Upper lobe of right lung (tissue), 1 donor: ENCODE data around the gene ZFP91. TPM values are rescaled to one million over a fixed set of nuclear protein-coding genes. Genes with fewer than 3 reads are reported as not detected.

ENCODE experiments used
- ATAC-seq: fragments of 200-7000 bp; cut with Tn5 transposase; one replicate; pipeline ENCODE4 v1.9.1; 2020; ENCODE audit warnings: mild to moderate bottlenecking, moderate library complexity
- DNase-seq: peaks from one replicate; pipeline ENCODE4 v3.0.0-alpha.2; 2020
- H3K27ac ChIP-seq: fragments of 200-600 bp; one replicate; pipeline ENCODE4 v1.8.0; 2022
- H3K27me3 ChIP-seq: fragments of 200-600 bp; one replicate; pipeline ENCODE4 v1.8.0; 2022; ENCODE audit warnings: mild to moderate bottlenecking
- H3K36me3 ChIP-seq: fragments of 200-600 bp; one replicate; pipeline ENCODE4 v1.8.0; 2022
- H3K4me1 ChIP-seq: fragments of 200-600 bp; one replicate; pipeline ENCODE4 v1.8.0; 2022
- H3K4me3 ChIP-seq: fragments of 200-600 bp; one replicate; pipeline ENCODE4 v1.8.0; 2022; ENCODE audit warnings: mild to moderate bottlenecking
- H3K9me3 ChIP-seq: fragments of 200-600 bp; one replicate; pipeline ENCODE4 v1.8.0; 2022
- intact Hi-C: fragments of 100-400 bp; cut with DNase I; formaldehyde crosslinking; loops from one replicate; pipeline ENCODE4 v1.11.0; 2022
- total RNA-seq: library from RNA; stranded (reverse); fragmentation: NEBNext Ultra II Directional; extraction: Animal tissue kit (Norgen Biotek cat#: 25700); gene quantifications from one replicate; pipeline ENCODE4 v1.2.1, GENCODE V29; 2021
- TF ChIP-seq, protein P1 (sequence below): fragments of 200-600 bp; IDR thresholded peaks from one replicate; pipeline ENCODE4 v1.8.0; 2022; ENCODE audit warnings: antibody characterized with exemption
- donor health status: DM: no; HTN: yes; CAD: no; lungs with severe emphysema.

ZFP91 gene
- total RNA-seq, 1 donor from 2014 or later: 48.3 TPM

DNA sequence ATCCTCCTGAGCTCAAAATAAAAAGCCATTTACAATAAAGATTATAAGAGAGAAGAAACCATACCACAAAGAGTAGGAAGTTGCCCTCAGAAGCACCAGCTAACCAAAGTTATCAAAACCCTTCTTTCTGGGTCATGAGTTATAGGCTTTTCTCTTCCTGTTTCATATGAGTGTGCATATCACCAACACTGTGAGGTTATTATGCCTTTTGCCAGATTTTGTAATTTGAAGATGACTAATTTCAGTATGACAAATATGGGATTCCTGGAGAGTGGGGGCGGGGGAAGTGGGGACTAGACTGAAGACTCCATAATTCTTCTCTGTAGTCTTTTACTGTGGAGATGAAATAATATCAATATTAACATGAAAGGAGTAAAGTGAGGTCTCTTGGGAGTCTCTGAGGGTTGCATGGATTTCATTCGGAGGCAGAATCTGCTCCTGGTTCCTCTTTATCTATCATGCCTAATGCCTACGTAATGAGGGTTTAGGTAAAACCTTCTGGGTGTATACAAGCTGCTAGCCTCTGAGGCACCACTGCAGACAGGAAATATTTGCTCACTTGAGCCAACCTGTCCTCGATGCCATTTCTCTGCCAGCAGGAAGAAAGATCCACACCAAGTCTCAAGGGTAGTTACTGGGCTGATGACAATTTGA is 5.3 kb upstream of the ZFP91 start:
- intact Hi-C loops: no loop called here

DNA sequence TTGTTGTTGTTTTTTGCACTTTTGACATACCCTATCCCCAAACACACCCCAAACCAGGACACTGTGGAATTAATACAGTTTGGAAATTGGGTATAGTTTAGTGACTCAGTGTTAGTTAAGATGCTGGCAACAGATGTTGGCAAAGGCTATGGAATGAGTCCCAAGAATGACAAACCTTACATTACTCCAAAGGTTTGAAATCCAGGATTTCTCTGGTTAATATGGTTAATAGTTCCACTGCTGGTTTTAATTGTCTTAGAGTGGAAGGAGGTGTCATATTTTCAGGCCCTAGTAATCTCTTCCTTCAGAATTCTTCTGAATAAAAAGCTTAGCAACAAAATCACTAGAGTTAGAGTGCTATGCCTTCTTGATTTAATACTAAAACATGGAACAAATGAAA is 4.0 kb upstream of the ZFP91 start:
- ATAC-seq (no peak), DNase-seq (no peak)
- TF ChIP-seq, protein P1, sequence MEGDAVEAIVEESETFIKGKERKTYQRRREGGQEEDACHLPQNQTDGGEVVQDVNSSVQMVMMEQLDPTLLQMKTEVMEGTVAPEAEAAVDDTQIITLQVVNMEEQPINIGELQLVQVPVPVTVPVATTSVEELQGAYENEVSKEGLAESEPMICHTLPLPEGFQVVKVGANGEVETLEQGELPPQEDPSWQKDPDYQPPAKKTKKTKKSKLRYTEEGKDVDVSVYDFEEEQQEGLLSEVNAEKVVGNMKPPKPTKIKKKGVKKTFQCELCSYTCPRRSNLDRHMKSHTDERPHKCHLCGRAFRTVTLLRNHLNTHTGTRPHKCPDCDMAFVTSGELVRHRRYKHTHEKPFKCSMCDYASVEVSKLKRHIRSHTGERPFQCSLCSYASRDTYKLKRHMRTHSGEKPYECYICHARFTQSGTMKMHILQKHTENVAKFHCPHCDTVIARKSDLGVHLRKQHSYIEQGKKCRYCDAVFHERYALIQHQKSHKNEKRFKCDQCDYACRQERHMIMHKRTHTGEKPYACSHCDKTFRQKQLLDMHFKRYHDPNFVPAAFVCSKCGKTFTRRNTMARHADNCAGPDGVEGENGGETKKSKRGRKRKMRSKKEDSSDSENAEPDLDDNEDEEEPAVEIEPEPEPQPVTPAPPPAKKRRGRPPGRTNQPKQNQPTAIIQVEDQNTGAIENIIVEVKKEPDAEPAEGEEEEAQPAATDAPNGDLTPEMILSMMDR: no peak
- peak overlapping the region; percentile 100 for H3K27ac ChIP-seq
- H3K4me1 ChIP-seq: peaks cover 53% of the 10 kb centered on the region
- intact Hi-C loops: no loop called here
- H3K36me3 ChIP-seq: peaks cover 6% of the 10 kb centered on the region
- no peaks in the 10 kb centered on the region for H3K27me3 ChIP-seq
- peak overlapping the region; percentile 39 for H3K4me3 ChIP-seq
- H3K9me3 ChIP-seq: no peaks in the 10 kb centered on the region

More for the DNA sequence above, 5.3 kb upstream of the ZFP91 start:
- Histone ChIP-seq H3K4me1 (peaks cover 53% of the 10 kb centered on the region), H3K9me3 (no peaks in the 10 kb centered on the region), H3K27me3 (no peaks in the 10 kb centered on the region), H3K4me3 (peak overlapping the region; percentile 39), H3K36me3 (peaks cover 19% of the 10 kb centered on the region), H3K27ac (peak overlapping the region; percentile 100)
- TF ChIP-seq, protein P1: no peak
- DNase-seq (no peak), ATAC-seq (peak; percentile 5)

DNA sequence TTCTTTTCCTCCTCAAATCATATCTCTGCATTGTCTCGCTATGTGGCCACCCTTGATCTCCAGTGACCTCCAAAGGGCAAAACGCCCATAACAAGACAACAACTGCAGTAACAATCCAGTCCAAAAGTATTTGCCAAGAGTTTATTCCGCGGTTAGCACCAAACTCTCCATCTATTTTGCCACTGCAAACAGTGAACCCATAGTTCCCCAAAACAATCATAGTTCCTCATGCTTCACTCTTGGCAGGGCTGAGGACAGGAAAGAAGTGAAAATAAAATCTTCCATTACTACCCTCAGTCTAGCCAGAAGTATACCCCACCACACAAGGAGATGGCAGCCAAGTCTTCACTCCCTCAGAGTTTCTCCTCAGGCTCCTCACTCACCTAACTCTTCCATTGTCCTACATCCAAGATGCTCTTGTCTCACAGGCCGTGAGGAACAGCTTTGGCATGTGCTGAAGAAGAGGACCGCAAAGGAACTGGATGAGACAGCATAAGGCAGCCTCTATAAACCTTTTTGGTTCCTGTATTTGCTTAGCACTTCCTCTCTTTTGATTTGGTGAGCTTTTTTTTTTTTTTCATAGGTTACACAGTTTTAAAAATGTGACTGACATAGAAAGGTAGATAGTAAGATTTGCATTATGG is 3.4 kb upstream of the ZFP91 start, which contains the start of gene LPXN:
Gene LPXN, minus strand, starts transcription at position 480 of the 644 bp plus-strand sequence. Its CDS starts 84 bp downstream, at position 396.
- intact Hi-C loops: no loop called here
- ATAC-seq: no peak
- TF ChIP-seq, protein P1: no peak
- peaks cover under 1% of the 10 kb centered on the region for H3K36me3 ChIP-seq
- no peaks in the 10 kb centered on the region for H3K9me3 ChIP-seq
- H3K4me1 ChIP-seq: peaks cover 57% of the 10 kb centered on the region
- no peak for DNase-seq
- H3K27ac ChIP-seq: peak within 1 kb of the TSS; percentile 100
- H3K27me3 ChIP-seq: no peaks in the 10 kb centered on the region
- H3K4me3 ChIP-seq: peak within 1 kb of the TSS; percentile 94

DNA sequence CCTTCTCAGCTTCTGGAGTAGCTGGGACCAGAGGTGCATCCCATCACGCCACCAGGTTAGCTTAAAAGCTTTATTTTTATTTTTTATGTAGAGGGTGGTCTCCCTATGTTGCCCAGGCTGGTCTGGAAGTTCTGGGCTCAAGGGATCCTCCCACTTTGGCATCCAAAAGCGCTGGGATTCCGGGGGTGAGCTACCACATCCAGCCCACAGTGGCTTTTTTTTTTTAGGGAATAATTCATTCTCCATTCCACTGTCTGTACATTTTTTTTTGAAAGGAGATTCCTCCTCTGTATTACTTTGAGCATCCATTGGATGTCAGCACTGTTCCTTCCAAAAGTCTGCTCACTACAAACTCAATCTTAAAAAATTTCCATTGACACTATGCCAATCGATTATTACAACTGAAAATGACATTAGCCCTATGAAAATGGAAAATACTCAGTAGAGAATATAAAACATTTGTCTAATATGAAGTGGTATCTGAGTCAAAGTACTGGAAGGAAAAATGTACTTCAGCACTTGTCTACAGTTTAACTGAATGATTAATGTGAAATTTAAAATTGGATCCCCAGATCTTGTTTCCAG is 1.9 kb upstream of the ZFP91 start:
- DNase-seq (no peak), ATAC-seq (no peak)
- no peaks in the 10 kb centered on the region for H3K36me3 ChIP-seq
- TF ChIP-seq, protein P1: peak; percentile 41
- peak overlapping the region; percentile 100 for H3K27ac ChIP-seq
- peaks cover 62% of the 10 kb centered on the region for H3K4me1 ChIP-seq
- no peaks in the 10 kb centered on the region for H3K9me3 ChIP-seq
- intact Hi-C loops: no loop called here
- H3K4me3 ChIP-seq: peak overlapping the region; percentile 94
- H3K27me3 ChIP-seq: no peaks in the 10 kb centered on the region

DNA sequence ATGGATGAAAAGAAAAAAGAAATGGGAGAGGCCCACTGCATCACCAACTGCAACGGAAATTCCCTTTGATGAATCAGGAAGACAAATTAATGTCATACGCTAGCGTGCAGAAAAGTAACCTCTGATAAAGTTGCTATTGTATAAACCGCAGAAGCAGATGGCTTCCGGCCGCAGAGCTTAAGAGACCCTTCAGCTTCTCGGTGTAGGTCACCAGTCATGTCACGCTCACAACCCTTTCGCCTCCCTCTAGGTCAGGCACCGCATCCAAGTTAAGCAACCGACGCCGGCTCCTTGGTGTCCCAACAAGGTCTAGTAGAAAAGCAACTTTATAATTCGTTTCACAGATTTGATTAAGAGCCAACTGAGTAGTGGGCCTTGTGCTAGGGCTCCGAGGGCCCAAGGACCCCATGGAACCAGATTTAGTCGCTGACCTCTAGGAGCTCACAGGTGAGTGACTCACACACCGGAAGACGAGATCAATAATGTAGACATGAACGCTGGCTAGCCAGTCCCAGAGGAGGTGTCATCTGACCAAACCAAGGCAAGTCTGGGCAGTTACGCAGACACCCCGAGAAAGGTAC is 1.2 kb upstream of the ZFP91 start:
- H3K9me3 ChIP-seq: no peaks in the 10 kb centered on the region
- H3K27ac ChIP-seq: peak overlapping the region; percentile 100
- H3K27me3 ChIP-seq: no peaks in the 10 kb centered on the region
- ATAC-seq (no peak), DNase-seq (peak; percentile 78)
- peak overlapping the region; percentile 94 for H3K4me3 ChIP-seq
- H3K36me3 ChIP-seq: no peaks in the 10 kb centered on the region
- peaks cover 59% of the 10 kb centered on the region for H3K4me1 ChIP-seq
- intact Hi-C loops: no loop called here
- TF ChIP-seq, protein P1: no peak
